Stimulated activated effector memory CD8-positive, alpha-beta T cell treated with anti-CD3 and anti-CD28 coated beads, Interleukin-12 subunit alpha, Interleukin-12 subunit beta, amount 100 ng/mL, for 72 hours (primary cell): ENCODE measurements around the gene CCR5AS.
A peak's percentile ranks its signal among the peaks of the same experiment; 100 is the strongest.

ENCODE experiments used
- ATAC-seq: fragments of 150-1000 bp; cut with Tn5 transposase; 2 replicates; pipeline ENCODE4 v1.10.0; 2021
- DNase-seq, 2 donors: peaks; one replicate each; pipeline ENCODE4 v3.0.0; 2021 to 2022; ENCODE audit warnings: low spot score in 2 of 2
- H3K27ac Mint-ChIP-seq: one replicate; pipeline ENCODE4 v1.8.0; 2022; ENCODE audit warnings: mild to moderate bottlenecking, mixed read lengths
- H3K36me3 Mint-ChIP-seq: one replicate; pipeline ENCODE4 v1.8.0; 2022; ENCODE audit warnings: mild to moderate bottlenecking, mixed read lengths
- H3K4me1 Mint-ChIP-seq: one replicate; pipeline ENCODE4 v1.8.0; 2022; ENCODE audit warnings: mixed read lengths
- H3K4me3 Mint-ChIP-seq: one replicate; pipeline ENCODE4 v1.8.0; 2022; ENCODE audit warnings: mild to moderate bottlenecking, mixed read lengths
- H3K9me3 Mint-ChIP-seq: one replicate; pipeline ENCODE4 v1.8.0; 2022; ENCODE audit warnings: mixed read lengths

Gene CCR5AS

GRCh38 chr3:46365737-46366524, 40.9 kb downstream of the CCR5AS start:
- peak in 1 of 2 donors; percentile 49 for DNase-seq
- Mint-ChIP-seq H3K4me1 (peaks cover 86% of the 10 kb centered on the region), H3K27ac (peak overlapping the region; percentile 87), H3K36me3 (peaks cover 15% of the 10 kb centered on the region), H3K4me3 (peak overlapping the region; percentile 2), H3K9me3 (no peaks in the 10 kb centered on the region)
- no peak for ATAC-seq

- Mint-ChIP-seq H3K36me3 (peaks cover 7% of the 10 kb centered on the region), H3K4me3 (no peak overlapping the region), H3K27ac (no peak overlapping the region), H3K4me1 (peaks cover 85% of the 10 kb centered on the region), H3K9me3 (no peaks in the 10 kb centered on the region)
- DNase-seq (no peak), ATAC-seq (no peak)
Observed at GRCh38 chr3:46365041-46365440, 41.8 kb downstream of the CCR5AS start.

GRCh38 chr3:46361408-46362283, 45.2 kb downstream of the CCR5AS start:
- no peak for DNase-seq
- H3K9me3 Mint-ChIP-seq, result no peaks in the 10 kb centered on the region
- H3K36me3 Mint-ChIP-seq, result peaks cover 5% of the 10 kb centered on the region
- H3K4me1 Mint-ChIP-seq, result peaks cover 86% of the 10 kb centered on the region
- H3K27ac Mint-ChIP-seq, result peak overlapping the region; percentile 81
- ATAC-seq, result peak; percentile 57
- peak overlapping the region; percentile 44 for H3K4me3 Mint-ChIP-seq

- Mint-ChIP-seq H3K4me3 (peak overlapping the region; percentile 44), H3K36me3 (peaks cover 5% of the 10 kb centered on the region), H3K4me1 (peaks cover 85% of the 10 kb centered on the region), H3K9me3 (no peaks in the 10 kb centered on the region), H3K27ac (peak overlapping the region; percentile 81)
- no peak for DNase-seq
- peak; percentile 11 for ATAC-seq
Observed at GRCh38 chr3:46360907-46361306, 46.0 kb downstream of the CCR5AS start.

- peak; percentile 97 for ATAC-seq
- no peak for DNase-seq
- Mint-ChIP-seq H3K27ac (peak overlapping the region; percentile 81), H3K4me3 (peak overlapping the region; percentile 44), H3K36me3 (peaks cover 5% of the 10 kb centered on the region), H3K9me3 (no peaks in the 10 kb centered on the region), H3K4me1 (peaks cover 85% of the 10 kb centered on the region)
Observed at GRCh38 chr3:46359733-46360493, 47.0 kb downstream of the CCR5AS start.

- no peak overlapping the region for H3K27ac Mint-ChIP-seq
- peak overlapping the region; percentile 3 for H3K4me3 Mint-ChIP-seq
Observed at GRCh38 chr3:46358466-46358865, 48.4 kb downstream of the CCR5AS start.

GRCh38 chr3:46356909-46357308, 50.0 kb downstream of the CCR5AS start:
- Mint-ChIP-seq H3K27ac (peak overlapping the region; percentile 92), H3K36me3 (peaks cover 5% of the 10 kb centered on the region), H3K9me3 (no peaks in the 10 kb centered on the region), H3K4me1 (peaks cover 92% of the 10 kb centered on the region), H3K4me3 (peak overlapping the region; percentile 55)
- ATAC-seq, result no peak
- peak in 1 of 2 donors; percentile 0 for DNase-seq

More at GRCh38 chr3:46358466-46358865, 48.4 kb downstream of the CCR5AS start:
- DNase-seq (no peak), ATAC-seq (no peak)
- Mint-ChIP-seq H3K36me3 (peaks cover 5% of the 10 kb centered on the region), H3K9me3 (no peaks in the 10 kb centered on the region), H3K4me1 (peaks cover 91% of the 10 kb centered on the region)

- Mint-ChIP-seq H3K4me1 (peaks cover 92% of the 10 kb centered on the region), H3K4me3 (peak overlapping the region; percentile 55), H3K27ac (peak overlapping the region; percentile 92), H3K9me3 (no peaks in the 10 kb centered on the region), H3K36me3 (peaks cover 5% of the 10 kb centered on the region)
- ATAC-seq (no peak), DNase-seq (no peak)
Observed at GRCh38 chr3:46356276-46356675, 50.6 kb downstream of the CCR5AS start.

GRCh38 chr3:46354984-46355383, 51.9 kb downstream of the CCR5AS start:
- Mint-ChIP-seq H3K27ac (peak overlapping the region; percentile 92), H3K4me1 (peaks cover 93% of the 10 kb centered on the region), H3K4me3 (peak overlapping the region; percentile 55), H3K36me3 (peaks cover 5% of the 10 kb centered on the region), H3K9me3 (no peaks in the 10 kb centered on the region)
- ATAC-seq (no peak), DNase-seq (no peak)

- DNase-seq (no peak), ATAC-seq (peak; percentile 62)
- Mint-ChIP-seq H3K4me3 (peak overlapping the region; percentile 55), H3K27ac (peak overlapping the region; percentile 92), H3K36me3 (peaks cover 2% of the 10 kb centered on the region), H3K4me1 (peaks cover 95% of the 10 kb centered on the region), H3K9me3 (no peaks in the 10 kb centered on the region)
Observed at GRCh38 chr3:46354478-46354877, 52.4 kb downstream of the CCR5AS start.

- H3K4me1 Mint-ChIP-seq, result peaks cover 95% of the 10 kb centered on the region
- no peaks in the 10 kb centered on the region for H3K36me3 Mint-ChIP-seq
- peak; percentile 4 to 51 for DNase-seq
Observed at GRCh38 chr3:46353647-46354410, 53.0 kb downstream of the CCR5AS start, which contains the start of gene CCR2. TSS of gene CCR2 (plus strand) at chr3:46354111. CDS start at chr3:46357528, 3,417 bp downstream.

GRCh38 chr3:46353090-46353489, 53.8 kb downstream of the CCR5AS start:
- H3K36me3 Mint-ChIP-seq, result no peaks in the 10 kb centered on the region
- peak overlapping the region; percentile 55 for H3K4me3 Mint-ChIP-seq
- ATAC-seq, result no peak
- peak overlapping the region; percentile 92 for H3K27ac Mint-ChIP-seq
- H3K4me1 Mint-ChIP-seq, result peaks cover 94% of the 10 kb centered on the region
- peak in 1 of 2 donors; percentile 41 for DNase-seq
- H3K9me3 Mint-ChIP-seq, result no peaks in the 10 kb centered on the region

More at GRCh38 chr3:46353647-46354410, 53.0 kb downstream of the CCR5AS start, which contains the start of gene CCR2:
- ATAC-seq, result peak; percentile 70
- H3K9me3 Mint-ChIP-seq, result no peaks in the 10 kb centered on the region
- H3K27ac Mint-ChIP-seq, result peak within 1 kb of the TSS; percentile 92
- peak within 1 kb of the TSS; percentile 55 for H3K4me3 Mint-ChIP-seq

- ATAC-seq, result no peak
- Mint-ChIP-seq H3K36me3 (no peaks in the 10 kb centered on the region), H3K9me3 (no peaks in the 10 kb centered on the region), H3K27ac (no peak overlapping the region), H3K4me1 (peaks cover 83% of the 10 kb centered on the region), H3K4me3 (no peak overlapping the region)
- DNase-seq, result no peak
Observed at GRCh38 chr3:46351646-46352045, 55.2 kb downstream of the CCR5AS start.

- H3K36me3 Mint-ChIP-seq, result no peaks in the 10 kb centered on the region
- H3K9me3 Mint-ChIP-seq, result no peaks in the 10 kb centered on the region
- H3K27ac Mint-ChIP-seq, result peak overlapping the region; percentile 88
- peaks cover 75% of the 10 kb centered on the region for H3K4me1 Mint-ChIP-seq
- H3K4me3 Mint-ChIP-seq, result peak overlapping the region; percentile 52
- ATAC-seq, result peak; percentile 55
- no peak for DNase-seq
Observed at GRCh38 chr3:46350262-46350565, 56.7 kb downstream of the CCR5AS start.
